ENCODE results near the gene TXN2.
"Not testable (repeated sequence)": the region's sequence is repeated elsewhere in the genome, so short reads cannot be mapped to it uniquely, and the experiment has no call there.

The TXN2 gene

DNA sequence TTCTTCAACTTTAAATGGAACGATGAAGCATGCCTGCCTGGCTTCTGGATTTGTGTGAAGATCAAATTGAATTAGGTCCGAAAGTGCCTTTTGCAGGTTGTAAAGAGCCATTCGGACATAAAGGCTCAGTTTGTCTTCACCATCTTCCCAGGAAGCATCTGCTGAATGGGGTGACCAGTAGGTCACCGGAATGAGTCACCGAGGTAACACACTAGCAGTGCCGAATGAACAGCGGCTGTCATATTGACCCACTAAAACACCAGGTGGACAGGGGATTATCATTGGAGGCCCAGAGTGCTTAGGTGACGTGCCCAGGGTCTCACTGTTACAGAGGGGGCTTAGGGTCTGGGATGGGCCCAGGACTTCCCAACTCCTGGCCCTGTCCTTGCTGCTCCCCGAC, 50.6 kb downstream of the TXN2 start:
- peaks cover 11% of the 10 kb centered on the region for H3K4me1 ChIP-seq (ENCODE audit: control insufficient read depth, low read length)
- no peak overlapping the region for H3K27ac ChIP-seq (ENCODE audit: low read depth, low read length)
- no peaks in the 10 kb centered on the region for H3F3A ChIP-seq (ENCODE audit: control insufficient read depth, insufficient read depth)
- no peaks in the 10 kb centered on the region for H3K36me3 ChIP-seq (ENCODE audit: control insufficient read depth, low read length)
- peaks cover 10% of the 10 kb centered on the region; the same call in 1 of the 2 replicates for H3K27me3 ChIP-seq (ENCODE audit: control insufficient read depth, low read length)
- H3K4me2 ChIP-seq (ENCODE audit: low read length), result no peak overlapping the region
- no peaks in the 10 kb centered on the region for H3K79me2 ChIP-seq (ENCODE audit: control insufficient read depth, low read length)
- no peaks in the 10 kb centered on the region for H3K9me3 ChIP-seq (ENCODE audit: control insufficient read depth, insufficient read depth, low read length)
- no peaks in the 10 kb centered on the region for H4K20me1 ChIP-seq (ENCODE audit: control insufficient read depth, insufficient read depth, low read depth, low read length)
- H3K4me3 ChIP-seq (ENCODE audit: low read length), result no peak overlapping the region
- no peaks in the 10 kb centered on the region for H3K9me2 ChIP-seq (replicated peaks; ENCODE audit: control insufficient read depth, low read length)
- TF ChIP-seq EZH2phosphoT487 (IDR thresholded peaks at IDR 0.05; ENCODE audit: borderline replicate concordance, low read length), result no peak
- TF ChIP-seq, protein P1, sequence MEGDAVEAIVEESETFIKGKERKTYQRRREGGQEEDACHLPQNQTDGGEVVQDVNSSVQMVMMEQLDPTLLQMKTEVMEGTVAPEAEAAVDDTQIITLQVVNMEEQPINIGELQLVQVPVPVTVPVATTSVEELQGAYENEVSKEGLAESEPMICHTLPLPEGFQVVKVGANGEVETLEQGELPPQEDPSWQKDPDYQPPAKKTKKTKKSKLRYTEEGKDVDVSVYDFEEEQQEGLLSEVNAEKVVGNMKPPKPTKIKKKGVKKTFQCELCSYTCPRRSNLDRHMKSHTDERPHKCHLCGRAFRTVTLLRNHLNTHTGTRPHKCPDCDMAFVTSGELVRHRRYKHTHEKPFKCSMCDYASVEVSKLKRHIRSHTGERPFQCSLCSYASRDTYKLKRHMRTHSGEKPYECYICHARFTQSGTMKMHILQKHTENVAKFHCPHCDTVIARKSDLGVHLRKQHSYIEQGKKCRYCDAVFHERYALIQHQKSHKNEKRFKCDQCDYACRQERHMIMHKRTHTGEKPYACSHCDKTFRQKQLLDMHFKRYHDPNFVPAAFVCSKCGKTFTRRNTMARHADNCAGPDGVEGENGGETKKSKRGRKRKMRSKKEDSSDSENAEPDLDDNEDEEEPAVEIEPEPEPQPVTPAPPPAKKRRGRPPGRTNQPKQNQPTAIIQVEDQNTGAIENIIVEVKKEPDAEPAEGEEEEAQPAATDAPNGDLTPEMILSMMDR (IDR thresholded peaks at IDR 0.05; ENCODE audit: low read depth, low read length, poor library complexity, severe bottlenecking), result no peak

DNA sequence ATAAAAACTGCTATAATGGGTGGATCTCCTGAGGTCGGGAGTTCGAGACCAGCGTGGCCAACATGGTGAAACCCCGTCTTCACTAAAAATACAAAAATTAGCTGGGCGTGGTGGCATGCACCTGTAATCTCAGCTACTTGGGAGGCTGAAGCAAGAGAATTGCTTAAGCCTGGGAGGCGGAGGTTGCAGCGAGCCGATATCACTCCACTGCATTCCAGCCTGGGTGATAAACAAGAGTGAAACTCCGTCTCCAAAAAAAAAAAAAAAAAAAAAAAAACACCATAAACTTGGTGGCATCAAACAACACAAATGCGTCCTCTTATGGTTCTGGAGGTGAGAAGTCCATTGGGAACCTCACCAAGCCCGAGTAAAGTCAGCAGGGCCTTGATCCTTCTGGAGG, 53.5 kb downstream of the TXN2 start:
- peaks cover 16% of the 10 kb centered on the region for H3K4me1 ChIP-seq (ENCODE audit: control insufficient read depth, low read length)
- H3K27ac ChIP-seq (ENCODE audit: low read depth, low read length); H3K9me2 ChIP-seq (replicated peaks; ENCODE audit: control insufficient read depth, low read length); H3K79me2 ChIP-seq (ENCODE audit: control insufficient read depth, low read length); H3F3A ChIP-seq (ENCODE audit: control insufficient read depth, insufficient read depth); H3K27me3 ChIP-seq (ENCODE audit: control insufficient read depth, low read length); H3K9me3 ChIP-seq (ENCODE audit: control insufficient read depth, insufficient read depth, low read length); H4K20me1 ChIP-seq (ENCODE audit: control insufficient read depth, insufficient read depth, low read depth, low read length); H3K36me3 ChIP-seq (ENCODE audit: control insufficient read depth, low read length); H3K4me3 ChIP-seq (ENCODE audit: low read length); H3K4me2 ChIP-seq (ENCODE audit: low read length): not testable (repeated sequence)

DNA sequence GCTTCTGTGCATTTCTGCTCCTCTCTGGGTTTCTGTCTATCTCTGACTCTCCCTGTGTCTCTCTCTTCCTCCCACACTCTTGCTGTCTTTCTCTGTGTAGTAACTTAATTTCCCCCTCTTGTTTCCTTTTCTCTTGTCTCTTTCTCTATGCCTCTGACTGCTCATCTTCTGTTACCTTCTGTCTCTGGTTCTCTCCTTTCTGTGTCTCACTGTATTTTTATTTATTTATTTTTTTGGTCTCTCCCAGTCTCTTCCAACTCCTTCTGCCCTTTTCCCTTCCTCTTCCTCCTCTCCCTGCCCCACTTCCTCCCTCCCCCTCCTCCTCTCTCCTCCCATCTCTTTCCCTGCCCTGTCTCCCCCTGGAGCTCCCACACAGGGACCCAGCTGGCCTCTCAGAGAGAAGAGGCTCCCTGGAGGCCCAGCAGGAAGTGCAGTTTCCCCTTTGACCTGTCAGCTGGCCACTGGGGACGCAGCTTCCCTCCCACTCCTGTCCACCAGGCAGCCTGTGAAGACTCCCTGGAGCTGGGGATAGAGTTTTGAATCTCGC, 55.4 kb downstream of the TXN2 start:
- H3K36me3 ChIP-seq (ENCODE audit: control insufficient read depth, low read length), result no peaks in the 10 kb centered on the region
- H4K20me1 ChIP-seq (ENCODE audit: control insufficient read depth, insufficient read depth, low read depth, low read length), result no peaks in the 10 kb centered on the region
- no peak overlapping the region for H3K27ac ChIP-seq (ENCODE audit: low read depth, low read length)
- no peaks in the 10 kb centered on the region for H3K9me3 ChIP-seq (ENCODE audit: control insufficient read depth, insufficient read depth, low read length)
- no peaks in the 10 kb centered on the region for H3K9me2 ChIP-seq (replicated peaks; ENCODE audit: control insufficient read depth, low read length)
- 0 out of 2 replicates have a peak, but pooled peaks cover 3% of the 10 kb centered on the region for H3K27me3 ChIP-seq (ENCODE audit: control insufficient read depth, low read length)
- H3K79me2 ChIP-seq (ENCODE audit: control insufficient read depth, low read length), result no peaks in the 10 kb centered on the region
- no peak overlapping the region for H3K4me3 ChIP-seq (ENCODE audit: low read length)
- H3K4me2 ChIP-seq (ENCODE audit: low read length), result no peak overlapping the region
- peaks cover 20% of the 10 kb centered on the region for H3K4me1 ChIP-seq (ENCODE audit: control insufficient read depth, low read length)
- no peak for TF ChIP-seq EZH2phosphoT487 (IDR thresholded peaks at IDR 0.05; ENCODE audit: borderline replicate concordance, low read length)
- TF ChIP-seq, protein P1 (IDR thresholded peaks at IDR 0.05; ENCODE audit: low read depth, low read length, poor library complexity, severe bottlenecking), result no peak
- no peaks in the 10 kb centered on the region for H3F3A ChIP-seq (ENCODE audit: control insufficient read depth, insufficient read depth)

DNA sequence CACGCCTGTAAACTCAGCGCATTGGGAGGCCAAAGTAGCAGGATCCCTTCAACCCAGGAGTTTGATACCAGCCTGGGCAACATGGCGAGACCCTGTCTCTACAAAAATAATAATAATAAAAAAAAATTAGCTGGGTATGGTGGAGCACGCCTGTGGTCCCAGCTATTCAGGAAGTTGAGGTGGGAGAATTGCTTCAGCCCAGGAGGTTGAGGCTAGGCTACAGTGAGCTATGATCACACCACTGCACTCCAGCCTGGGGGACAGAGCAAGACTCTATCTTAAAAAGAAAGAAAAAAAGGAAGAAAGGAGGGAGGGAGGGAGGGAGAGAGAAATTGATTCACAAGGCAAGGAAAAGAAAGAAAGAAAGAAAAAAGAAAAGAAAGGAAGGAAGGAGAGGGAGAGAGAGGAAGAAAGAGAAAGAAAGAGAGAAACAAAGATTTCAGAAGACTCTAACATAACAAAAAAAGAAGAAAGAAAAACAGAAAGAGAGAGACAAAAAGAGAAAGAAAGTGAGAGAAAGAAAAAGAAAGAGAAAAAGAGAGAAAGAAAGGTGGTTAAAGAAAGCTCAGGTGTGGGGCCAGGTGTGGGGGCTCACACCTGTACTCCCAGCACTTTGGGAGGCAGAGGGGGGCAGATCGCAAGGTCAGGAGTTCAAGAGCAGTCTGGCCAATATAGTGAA, 56.4 kb downstream of the TXN2 start:
- Histone ChIP-seq H3K4me2 (ENCODE audit: low read length) (no peak overlapping the region), H3K27me3 (ENCODE audit: control insufficient read depth, low read length) (peaks cover 7% of the 10 kb centered on the region; the same call in 1 of the 2 replicates), H3K79me2 (ENCODE audit: control insufficient read depth, low read length) (no peaks in the 10 kb centered on the region), H3F3A (ENCODE audit: control insufficient read depth, insufficient read depth) (no peaks in the 10 kb centered on the region), H3K9me3 (ENCODE audit: control insufficient read depth, insufficient read depth, low read length) (no peaks in the 10 kb centered on the region), H4K20me1 (ENCODE audit: control insufficient read depth, insufficient read depth, low read depth, low read length) (no peaks in the 10 kb centered on the region), H3K27ac (ENCODE audit: low read depth, low read length) (no peak overlapping the region), H3K4me1 (ENCODE audit: control insufficient read depth, low read length) (peaks cover 20% of the 10 kb centered on the region), H3K36me3 (ENCODE audit: control insufficient read depth, low read length) (no peaks in the 10 kb centered on the region), H3K9me2 (replicated peaks; ENCODE audit: control insufficient read depth, low read length) (no peaks in the 10 kb centered on the region), H3K4me3 (ENCODE audit: low read length) (no peak overlapping the region)
- TF ChIP-seq EZH2phosphoT487 (IDR thresholded peaks at IDR 0.05; ENCODE audit: borderline replicate concordance, low read length), result no peak
- TF ChIP-seq, protein P1 (IDR thresholded peaks at IDR 0.05; ENCODE audit: low read depth, low read length, poor library complexity, severe bottlenecking), result no peak

DNA sequence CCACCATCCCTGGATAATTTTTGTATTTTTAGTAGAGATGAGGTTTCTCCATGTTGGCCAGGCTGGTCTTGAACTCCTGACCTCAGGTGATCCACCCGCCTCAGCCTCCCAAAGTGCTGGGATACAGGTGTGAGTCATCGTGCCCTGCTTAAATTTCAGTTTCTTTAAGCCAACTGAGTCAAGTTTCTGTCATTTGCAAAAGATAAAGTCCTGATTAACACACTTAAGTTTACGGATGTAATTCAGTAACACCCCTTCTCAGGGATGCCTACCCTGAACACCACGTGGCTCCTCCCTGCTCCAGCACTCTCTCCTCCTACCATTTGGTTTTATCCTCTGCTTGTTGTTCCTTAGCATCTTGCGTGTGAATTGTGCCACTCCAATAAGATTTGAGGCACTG, 57.0 kb downstream of the TXN2 start:
- H3K4me1 ChIP-seq (ENCODE audit: control insufficient read depth, low read length), result peaks cover 20% of the 10 kb centered on the region
- not testable (repeated sequence) for H3K9me2 ChIP-seq (replicated peaks; ENCODE audit: control insufficient read depth, low read length); H3F3A ChIP-seq (ENCODE audit: control insufficient read depth, insufficient read depth); H3K4me2 ChIP-seq (ENCODE audit: low read length); H3K79me2 ChIP-seq (ENCODE audit: control insufficient read depth, low read length); H3K9me3 ChIP-seq (ENCODE audit: control insufficient read depth, insufficient read depth, low read length); H3K4me3 ChIP-seq (ENCODE audit: low read length); H3K27ac ChIP-seq (ENCODE audit: low read depth, low read length); H4K20me1 ChIP-seq (ENCODE audit: control insufficient read depth, insufficient read depth, low read depth, low read length); H3K36me3 ChIP-seq (ENCODE audit: control insufficient read depth, low read length); H3K27me3 ChIP-seq (ENCODE audit: control insufficient read depth, low read length)
